Kidney tubule cell (primary cell): ENCODE data around the gene PNMA1.

Experiments
- DNase-seq: peaks from one replicate; pipeline ENCODE4 v3.0.0-alpha.2; 2018; ENCODE audit warnings: low spot score

PNMA1 gene

DNA sequence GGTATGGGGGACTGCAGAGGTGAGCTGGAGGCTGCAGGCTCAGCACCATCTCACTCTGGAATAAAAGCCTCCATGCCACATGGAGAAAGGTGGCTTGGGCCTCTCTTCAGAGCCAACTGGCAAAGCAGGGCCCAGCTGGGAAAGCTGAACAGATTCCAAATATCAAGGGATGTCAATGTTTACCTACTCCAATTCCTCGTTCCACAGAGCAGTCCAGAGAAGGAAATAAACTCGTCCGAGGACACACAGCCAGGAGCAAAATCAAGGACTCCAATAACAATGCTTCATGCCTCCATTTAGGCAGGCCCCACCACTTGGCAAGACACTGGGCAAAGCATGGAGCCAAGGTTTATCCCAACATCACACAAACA lies 36.3 kb upstream of the PNMA1 start:
- DNase-seq = no peak

DNA sequence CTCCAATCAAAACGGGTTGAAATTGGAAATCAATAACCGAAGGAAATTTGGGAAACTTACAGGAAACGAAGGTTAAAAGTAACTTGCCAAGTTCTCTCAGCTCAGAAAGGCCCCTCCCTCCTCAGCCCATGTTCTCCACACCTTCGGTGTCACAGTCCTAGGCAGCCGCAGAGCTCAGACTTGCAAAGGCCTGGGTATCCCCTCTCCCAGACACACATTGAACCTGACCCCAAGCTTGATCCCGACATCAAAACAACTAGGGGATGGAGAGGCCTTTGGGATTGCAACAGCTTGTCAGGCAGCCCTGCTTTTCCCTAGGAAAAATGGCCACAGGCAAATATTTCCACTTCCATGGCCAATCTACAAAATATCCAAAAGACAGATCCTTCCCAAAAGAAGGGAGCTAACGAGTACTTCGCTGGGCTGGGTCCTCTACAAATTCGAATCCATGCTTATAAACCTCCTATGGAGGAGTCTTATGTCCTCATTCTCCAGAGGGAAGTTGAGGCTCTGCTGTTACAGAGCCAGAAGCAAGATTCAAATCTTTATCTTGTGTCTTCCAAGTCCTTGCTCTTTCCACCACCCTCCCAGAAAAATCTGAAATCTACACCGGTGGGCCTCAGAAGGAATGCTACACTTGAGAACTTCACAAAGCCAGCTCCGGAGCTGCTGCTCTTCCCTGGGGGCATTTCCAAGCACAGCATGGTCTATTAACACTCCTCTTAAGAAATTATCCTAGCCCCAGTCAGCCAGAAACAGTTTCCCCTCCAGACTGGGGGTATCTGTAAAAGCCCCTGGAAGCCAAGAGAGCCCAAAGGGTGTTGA lies 35.7 kb upstream of the PNMA1 start:
- no peak for DNase-seq

DNA sequence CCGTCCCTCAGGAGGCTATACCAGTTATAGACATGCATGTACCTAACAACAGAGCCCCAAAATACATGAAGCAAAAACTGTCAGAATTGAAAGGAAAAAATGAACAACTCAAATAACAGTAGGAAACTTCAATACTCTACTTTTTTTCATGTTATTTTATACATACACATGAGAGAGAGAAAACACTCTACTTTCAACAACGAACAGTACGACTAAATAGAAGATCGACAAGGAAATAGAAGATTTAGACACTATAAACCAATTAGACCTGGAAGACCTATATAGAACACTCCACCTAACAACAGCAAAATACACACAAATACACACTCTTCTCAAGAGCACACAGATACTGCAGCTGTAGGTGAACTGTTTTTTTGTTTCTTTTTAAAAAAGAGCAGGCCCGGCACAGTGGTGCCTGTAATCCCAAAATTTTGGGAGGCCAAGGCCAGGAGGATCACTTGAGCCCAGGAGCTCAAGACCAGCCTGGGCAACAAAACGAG lies 34.7 kb upstream of the PNMA1 start:
- no peak for DNase-seq

DNA sequence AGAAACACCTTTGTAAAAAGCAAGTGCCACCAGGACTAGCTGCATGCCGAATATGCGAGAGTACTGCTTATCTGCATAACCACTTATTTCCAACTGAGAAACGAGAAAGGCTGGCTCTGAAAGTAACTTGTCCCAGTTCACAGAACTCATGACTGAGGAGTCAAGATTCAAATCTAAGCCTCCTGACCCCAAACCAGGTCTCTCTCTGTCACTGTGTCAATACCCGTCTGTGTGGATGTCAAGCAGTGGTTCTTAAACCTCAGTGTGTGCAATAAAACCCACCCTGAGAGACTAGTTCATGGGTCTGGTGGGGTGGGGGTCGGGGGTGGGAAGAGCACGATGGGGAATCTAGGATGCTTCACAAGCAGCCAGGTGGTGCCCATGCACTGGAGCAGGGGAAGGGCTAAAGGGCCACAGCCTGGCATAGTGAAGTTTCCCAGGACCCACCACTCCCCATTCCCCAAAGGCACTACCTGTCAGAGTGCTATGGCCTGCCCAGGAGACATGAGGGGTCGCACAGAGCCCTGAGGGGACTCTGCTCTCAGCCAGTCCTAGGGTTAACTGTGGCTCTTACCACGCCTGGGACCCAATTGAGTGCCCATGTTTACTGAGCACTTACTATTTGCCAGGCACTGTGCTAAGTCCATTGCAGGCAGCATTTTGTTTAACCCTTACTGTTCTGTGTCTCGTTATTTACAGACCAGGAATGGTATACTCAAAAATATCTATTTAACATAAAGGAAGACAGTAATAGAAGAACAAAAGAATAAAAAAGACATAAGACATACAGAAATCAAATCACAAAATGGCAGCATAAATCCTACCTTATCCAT lies 33.4 kb upstream of the PNMA1 start:
- DNase-seq = no peak

DNA sequence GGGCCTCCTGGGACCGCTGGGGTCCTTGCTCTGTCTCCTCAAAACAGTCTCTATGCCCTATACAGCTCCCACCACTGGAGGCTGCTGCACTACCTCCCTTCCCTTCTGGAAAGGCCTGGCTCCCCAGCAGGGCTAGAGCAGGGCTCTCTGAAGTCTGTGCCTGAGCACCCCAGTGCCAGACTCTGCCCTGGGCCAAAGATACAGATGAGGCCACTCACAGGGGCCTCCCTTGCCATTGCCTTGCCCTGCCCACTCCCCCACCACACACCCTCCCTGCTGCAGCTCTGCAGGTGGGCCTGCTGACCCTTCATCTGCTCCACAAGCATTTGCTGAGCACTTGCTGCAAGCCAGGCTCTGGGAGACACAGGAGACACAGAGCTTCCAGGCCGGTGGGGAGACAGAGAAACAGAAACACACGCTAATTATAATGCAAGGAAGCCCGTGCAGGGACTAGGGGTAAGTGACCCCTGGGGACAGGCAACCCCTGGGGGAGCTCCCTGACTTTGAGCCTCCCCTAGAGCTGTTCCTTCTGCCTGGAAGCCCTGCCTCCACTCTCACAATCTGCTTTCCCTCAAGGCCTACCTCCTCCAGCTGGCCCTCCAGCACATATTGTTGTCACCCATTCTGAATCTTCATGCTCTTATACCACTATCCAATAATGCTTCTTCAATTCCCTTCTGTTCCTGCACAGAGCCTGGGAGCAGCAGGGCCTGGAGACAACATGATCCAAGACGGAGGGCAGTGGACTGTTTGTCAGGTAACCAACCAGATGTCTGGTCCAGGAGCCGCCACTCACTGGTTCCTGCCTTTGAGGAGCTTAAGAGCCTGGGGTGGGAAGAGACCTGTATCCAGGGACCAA lies 32.6 kb upstream of the PNMA1 start:
- no peak for DNase-seq

DNA sequence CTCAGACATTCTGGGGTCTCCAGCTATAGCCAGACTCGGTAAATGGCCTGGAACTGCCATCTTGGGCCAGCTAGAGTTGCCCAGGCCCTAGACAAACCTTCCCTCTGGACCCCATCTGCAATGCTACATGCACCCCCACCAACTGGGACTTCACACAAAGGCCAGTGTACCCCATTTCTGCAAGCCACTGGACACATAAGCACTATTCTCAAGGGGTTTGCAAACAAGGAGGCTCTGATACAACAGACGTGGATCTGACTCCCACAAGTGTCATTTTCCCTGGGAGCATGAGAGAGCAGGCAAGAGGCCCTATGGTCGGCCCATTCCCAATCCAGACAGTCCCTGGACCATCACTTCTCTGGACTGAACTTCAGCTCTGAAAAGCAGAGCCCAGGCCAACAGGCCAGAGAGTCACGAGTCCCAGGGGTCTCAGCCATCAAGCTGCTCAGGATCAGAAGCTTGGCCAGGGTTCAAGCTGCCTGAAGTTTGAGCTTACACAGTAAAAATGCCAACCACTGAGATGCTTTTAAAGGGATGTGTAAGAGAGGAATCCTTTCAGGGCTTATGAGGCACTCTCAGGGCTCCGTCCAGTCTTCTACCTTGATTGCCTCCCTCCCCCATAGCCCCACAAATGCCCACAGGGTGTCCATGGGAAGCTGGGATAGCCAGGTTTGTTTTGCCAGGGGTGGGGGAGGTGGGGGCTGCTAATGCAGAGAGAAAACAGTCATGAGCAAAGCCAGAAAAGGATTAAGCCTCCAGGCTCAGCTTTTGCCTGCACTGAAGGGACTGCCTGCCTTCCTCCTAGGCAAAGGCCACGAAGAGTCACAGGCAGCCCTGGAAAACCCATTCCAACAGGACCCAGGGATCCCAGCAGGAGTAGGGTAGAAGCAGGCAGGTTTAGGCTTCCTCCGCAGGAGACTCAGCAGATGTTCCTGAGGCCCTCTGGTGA lies 31.7 kb upstream of the PNMA1 start:
- no peak for DNase-seq

DNA sequence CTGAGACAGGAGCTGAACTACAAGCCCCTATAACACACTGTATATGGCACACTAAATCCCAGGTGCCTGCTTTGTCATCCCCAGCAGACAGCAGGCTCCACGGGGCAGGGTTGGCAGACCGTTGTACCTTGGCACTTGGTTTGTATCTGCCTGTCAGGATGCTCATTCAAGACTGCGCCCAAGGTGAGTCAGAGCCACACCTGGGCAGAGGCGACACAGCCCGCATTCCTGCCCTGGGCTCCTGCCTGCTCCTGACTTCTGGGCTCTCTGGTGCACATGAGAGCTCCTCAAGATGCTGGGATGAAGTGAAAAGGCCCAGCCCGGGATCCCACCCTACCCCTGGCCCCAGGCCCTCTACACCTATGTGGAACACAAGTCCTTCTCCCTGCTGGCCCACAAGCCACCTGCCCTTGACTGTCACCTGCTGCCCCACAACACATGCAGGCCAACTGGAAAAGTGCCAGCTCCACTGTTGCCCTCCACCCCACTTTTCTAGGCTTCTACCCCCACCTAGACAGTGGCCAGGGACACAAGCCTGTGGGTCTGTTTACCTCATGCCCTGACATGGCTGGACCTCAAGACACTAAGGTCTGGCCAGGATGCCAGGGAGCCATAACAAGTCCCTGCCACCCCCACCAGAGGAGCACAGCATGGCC lies 30.8 kb upstream of the PNMA1 start:
- DNase-seq = peak; percentile 81

DNA sequence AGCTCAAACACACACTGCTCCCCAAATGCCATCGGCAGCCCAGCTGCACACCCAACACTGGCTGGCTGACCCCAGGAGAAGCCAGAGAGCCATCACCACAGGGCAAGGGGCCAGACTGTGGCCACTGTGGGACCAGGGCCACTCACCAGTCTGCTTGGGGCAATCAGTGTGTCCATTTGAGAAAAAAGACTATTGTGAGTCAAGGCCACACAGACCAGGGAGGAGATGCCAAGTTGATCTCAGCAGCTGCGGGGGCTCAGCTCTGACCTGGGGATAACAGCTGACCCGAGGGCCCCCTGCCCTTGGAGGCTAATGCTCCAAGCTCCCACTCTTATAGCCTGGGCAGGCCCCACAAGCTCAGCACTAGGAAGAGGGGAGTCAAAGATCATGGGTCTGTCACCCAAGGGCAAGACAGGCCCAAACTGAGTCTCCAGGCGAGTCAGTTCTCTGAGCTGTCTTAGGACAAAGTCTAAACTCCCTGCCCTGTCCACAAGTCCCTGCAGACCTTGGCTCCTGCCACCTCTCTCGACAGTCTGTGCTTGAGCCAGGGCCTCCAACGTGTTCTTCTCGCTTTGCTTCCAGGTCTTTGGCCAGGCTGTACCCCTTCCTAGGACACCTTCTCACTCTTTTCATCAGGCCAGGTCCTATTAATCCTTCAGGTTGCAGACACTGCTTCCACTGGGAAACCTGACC lies 30.1 kb upstream of the PNMA1 start:
- no peak for DNase-seq

DNA sequence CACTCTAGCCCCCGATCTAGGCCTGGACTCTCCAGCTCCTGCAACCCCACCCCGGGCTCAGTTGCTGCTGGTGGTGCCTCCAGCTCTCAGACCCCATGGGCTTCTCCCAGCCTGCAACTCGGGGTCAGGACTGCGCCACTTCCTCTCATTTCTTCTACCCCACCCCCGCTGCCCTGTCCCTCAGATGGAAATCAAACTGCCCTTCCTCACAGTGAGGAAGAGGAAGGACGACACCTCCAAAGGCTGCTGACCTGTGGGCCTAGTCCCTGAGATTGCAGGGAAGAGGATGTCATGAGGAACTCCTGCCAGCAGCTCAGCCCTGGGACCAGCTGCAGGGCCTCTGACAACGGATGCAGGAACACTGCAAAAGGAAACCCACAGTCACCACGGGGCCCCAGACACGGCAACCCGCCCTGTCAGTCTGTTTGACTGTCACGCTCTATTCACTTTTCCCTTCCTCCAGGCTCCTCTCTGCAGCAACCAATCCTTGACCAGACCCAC lies 29.3 kb upstream of the PNMA1 start:
- peak; percentile 65 for DNase-seq

DNA sequence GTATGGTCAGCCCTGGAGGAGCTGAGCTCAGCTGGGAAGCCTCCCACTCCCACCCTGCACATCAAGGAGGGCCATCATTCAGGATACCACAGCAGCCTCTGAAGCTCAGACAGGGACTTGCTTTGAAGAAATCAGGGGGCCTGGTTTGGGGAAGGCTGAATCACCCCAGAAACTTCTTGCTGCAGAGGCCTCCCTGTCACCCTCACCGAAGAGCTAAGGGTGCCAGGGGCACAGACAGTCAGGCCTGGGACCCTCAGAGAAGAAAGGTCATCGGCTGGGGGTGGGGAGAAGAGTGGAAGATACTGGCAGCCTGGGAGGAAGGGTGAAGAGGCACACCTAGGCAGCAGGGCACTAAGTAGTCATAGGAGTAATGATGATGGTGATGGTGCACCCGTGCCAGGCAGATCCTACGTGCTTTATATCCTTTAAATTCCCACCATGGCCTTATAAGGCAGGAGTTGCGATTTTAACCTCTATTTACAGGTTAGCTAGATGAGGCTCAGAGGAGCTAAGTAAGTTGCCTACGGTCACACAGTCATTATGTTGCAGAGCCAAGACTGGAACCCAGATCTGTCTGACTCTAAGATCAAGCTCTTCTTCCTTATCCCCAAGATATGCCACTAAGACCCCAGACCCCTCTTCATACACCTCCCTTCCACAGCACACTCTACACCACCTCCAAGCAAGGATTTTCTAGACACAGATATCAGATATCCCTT lies 28.5 kb upstream of the PNMA1 start:
- no peak for DNase-seq

DNA sequence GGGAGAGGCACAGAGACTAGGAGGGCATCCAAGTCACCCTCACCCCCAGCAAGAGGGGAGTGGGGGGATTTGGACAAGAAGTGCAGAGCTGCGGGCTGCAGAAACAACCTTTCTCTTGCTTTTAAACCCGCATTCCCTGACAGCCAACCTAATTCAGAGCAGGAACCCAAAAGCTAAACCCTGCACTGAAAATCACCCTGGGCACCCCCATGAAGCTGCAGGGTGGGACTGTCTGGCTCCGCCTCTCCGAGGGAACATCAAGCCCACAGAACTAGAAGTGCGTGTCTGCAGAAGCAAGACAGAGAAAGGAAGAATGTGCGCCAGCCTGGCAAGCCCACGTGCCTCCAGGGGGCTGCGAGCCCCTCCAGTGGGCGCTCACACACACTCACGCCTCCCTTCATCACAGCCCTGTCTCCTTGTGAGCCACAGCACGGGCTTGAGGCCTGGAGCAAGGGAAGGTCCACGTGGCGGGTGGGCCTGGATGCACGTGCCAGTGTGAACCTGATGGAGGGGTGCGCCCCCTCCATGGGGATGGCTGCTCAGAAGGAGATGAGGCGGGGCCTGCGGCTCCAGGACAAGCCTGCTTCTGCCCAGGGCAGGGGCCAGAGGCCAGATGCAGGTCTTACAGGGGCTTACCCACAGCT lies 27.8 kb upstream of the PNMA1 start:
- DNase-seq = no peak

DNA sequence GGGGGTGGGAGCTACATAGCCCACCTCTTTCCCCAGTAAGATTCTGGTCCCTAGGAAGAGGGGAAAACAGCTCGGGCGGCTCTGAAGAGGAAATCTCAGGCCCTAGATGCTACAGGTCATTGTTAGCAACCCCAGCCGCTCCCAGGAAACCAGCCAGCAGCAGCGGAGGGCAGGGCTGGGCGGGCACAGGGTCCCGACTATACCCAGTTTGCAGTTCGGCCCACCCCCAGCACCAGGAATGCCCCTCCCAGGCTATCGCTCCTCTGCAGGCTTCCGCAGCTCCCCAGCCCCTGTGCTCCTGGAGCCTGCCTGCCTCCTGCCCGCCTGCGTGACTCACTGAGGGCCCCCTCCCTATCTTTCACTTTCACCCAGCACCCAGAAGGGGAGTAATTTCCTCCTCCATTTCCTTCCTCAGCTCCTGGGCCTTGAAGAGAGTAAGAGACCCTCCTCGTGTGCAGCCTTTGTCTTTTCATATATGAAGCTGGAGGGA lies 27.2 kb upstream of the PNMA1 start:
- peak; percentile 90 for DNase-seq

DNA sequence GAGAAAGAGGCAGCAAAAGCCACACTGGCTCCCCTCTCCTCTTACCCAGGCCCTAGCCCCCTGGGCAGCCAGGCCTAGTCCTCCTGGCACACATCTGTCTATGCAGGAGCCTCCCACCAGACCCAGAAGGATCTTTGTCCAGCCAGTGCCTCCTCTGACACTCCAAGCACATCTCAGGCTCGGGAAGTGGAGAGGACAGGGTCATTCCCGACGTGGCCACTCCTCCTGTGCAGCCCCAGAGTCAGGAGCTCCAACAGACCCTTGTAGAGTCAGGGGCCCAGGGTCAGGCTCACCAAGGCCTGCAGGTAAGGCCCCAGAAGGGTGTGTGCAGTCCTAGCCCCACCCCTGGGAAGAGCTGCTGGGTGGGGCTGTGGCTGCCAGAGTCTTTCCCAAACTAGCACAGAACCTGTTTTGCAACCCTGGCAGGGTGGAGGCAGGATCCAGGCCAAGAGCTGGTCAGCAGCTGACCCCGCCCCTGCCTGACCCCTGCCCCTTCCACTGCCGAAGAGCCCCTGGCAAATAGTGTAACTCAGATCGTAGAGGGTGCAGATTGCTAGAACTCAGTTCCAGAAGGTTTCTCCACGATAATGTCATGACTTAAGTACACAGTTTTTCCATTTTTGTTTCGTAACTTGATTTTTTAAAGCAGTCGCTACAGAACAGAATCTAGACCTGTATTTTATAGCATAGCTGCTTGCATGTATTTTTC lies 26.6 kb upstream of the PNMA1 start:
- peak; percentile 65 for DNase-seq

DNA sequence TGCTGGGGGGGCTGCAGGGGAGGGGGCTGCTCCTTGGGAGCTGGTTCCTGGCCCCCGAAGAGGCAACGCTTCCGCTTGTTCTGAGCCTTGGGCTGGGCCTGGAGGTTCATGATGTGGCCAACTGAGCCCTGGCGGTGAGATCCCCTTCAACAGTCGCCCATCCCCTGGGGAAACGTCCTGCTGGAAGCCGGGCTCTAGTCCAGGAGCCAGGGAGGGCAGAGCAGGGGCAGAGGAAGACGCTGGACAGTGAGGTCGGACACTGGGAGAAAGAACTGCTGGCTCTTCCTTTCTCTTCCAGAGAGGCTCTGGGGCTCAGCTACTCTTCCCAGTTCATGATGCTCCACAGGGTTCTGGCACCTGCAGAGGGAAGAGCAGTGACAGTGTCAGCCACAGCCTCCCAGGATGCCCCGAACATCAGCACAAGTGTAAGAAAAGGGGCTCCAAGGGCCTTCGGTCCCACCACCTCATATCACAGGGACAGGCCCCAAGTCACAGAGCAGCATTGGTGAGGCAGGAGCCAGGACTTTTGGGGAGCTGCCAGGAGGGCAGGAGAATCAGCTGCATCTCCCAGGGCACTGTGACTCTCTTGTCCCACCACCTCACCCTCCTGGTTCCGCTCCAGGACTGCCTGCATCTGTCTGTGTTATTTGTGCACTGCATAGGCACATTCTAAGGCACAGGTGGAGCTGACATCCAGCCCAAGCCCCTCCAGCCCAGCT lies 25.9 kb upstream of the PNMA1 start:
- DNase-seq = no peak

DNA sequence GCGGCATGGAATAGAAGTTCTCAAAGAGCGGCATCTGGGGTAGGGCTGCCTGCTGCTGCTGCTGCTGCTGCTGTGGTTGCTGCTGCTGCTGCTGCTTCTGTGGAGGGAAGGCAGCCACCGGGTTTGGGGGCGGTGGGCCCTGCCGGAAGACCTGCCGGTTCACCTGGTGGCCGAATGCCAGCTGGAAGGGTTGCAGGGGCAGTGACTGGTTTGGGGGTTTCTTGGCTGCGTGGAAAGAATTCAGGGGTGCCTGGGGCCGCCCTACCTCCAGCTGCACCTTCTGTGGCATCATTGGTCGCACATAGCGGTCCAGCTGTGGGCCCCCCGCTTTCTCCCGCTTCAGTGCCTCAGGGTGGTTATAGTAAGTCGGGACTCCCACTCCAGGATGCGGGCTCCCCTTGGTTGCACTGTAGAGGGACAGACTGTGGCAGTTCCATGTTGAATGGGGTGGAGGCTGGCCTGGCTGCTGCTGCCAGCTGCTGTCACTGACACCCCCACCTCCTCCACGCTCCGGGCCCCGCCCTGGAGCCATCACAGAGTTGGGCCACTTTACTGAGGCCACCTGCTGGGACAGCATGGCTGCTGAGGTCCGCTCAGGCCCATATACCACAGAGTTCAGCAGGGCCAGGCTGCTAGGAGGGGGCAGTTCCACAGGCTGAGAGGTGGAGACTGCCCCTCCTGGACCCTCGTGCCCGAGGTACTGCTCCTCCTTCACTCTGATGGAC lies 25.2 kb upstream of the PNMA1 start:
- no peak for DNase-seq

DNA sequence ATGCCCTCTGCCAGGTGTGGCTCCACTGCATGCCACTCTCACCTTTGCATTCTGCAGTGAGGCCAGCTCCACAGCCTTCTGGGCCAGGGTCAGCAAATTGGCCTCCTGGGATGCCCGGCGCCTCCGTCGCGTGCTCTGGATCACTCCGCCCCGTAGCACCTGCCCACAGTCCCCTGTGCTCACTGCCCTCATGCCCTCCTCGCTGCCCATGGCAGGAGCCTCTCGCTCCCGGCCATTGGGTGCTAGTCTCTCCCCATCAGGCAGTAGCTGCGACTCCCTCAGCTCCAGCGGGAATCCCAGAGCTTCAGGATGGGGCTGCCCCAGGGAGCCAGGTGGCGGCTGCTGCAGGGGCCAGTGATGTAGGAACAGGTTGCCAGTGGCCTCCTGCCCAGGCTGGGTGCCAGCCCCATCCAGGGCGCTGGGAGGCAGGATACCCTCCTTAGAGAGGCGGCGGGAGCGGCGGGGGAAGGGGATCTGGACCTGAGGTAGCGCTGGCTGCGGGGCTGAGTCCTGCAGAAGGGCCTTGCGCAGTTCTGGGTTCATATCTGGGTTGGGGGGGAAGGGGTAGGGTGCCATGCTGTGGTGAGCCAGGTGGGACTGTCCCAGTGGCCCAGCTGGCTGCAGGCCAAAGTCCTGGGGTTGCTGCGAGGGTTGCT lies 24.5 kb upstream of the PNMA1 start:
- DNase-seq = no peak
